ENCODE results near the gene LRRC75A.

The LRRC75A gene

GRCh38 chr17:16511593-16511992 is 19.6 kb upstream of the LRRC75A start:
- in situ Hi-C loops (cut with MboI; ENCODE audit: low sequenced_read_pairs), result loop anchor here (25.0 kb wide), 1 partner anchor 449 kb away; no protein-coding TSS in a partner anchor

GRCh38 chr17:16507918-16508533 is 16.0 kb upstream of the LRRC75A start:
- in situ Hi-C loops (cut with MboI; ENCODE audit: low sequenced_read_pairs), result loop anchor here (25.0 kb wide), 1 partner anchor 446 kb away; no protein-coding TSS in a partner anchor
- DNase-seq (ENCODE audit: low spot score in 2 of 2), result no peak
- Histone ChIP-seq H3K27me3 (ENCODE audit: low read depth) (no peaks in the 10 kb centered on the region), H3K4me3 (no peak overlapping the region), H3K9me3 (no peaks in the 10 kb centered on the region), H3K36me3 (replicated peaks) (no peaks in the 10 kb centered on the region), H3K4me1 (no peaks in the 10 kb centered on the region)

More at GRCh38 chr17:16511593-16511992, 19.6 kb upstream of the LRRC75A start:
- H3K9me3 ChIP-seq, result no peaks in the 10 kb centered on the region
- no peaks in the 10 kb centered on the region for H3K36me3 ChIP-seq (replicated peaks)
- peaks cover 6% of the 10 kb centered on the region for H3K27me3 ChIP-seq (ENCODE audit: low read depth)
- H3K4me3 ChIP-seq, result no peak overlapping the region
- H3K4me1 ChIP-seq, result no peaks in the 10 kb centered on the region
- DNase-seq (ENCODE audit: low spot score in 2 of 2), result no peak

DNA sequence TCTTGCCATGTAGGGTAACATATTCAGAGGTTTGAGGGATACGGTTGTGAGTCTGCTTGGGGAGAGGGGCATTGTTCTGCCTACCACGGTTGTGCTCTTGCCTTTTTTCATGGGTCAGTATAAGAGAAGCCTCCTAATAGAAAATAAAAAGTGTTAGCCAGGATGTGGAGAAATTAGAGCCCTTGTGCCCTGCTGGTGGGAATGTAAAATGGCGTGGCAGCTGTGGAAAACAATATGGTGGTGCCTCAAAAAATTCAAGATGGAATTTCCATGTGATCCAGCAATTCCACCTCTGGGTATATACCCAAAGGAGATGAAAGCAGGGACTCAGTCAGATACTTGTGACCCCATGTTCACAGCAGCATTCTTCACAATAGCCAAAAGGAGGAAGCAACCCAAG is 14.2 kb upstream of the LRRC75A start:
- in situ Hi-C loops (cut with MboI; ENCODE audit: low sequenced_read_pairs), result loop anchor here (25.0 kb wide), 1 partner anchor 444 kb away; no protein-coding TSS in a partner anchor
- H3K36me3 ChIP-seq (replicated peaks), result no peaks in the 10 kb centered on the region
- DNase-seq (ENCODE audit: low spot score in 2 of 2), result no peak
- H3K9me3 ChIP-seq, result no peaks in the 10 kb centered on the region
- H3K4me1 ChIP-seq, result no peaks in the 10 kb centered on the region
- no peaks in the 10 kb centered on the region for H3K27me3 ChIP-seq (ENCODE audit: low read depth)
- H3K4me3 ChIP-seq, result no peak overlapping the region

DNA sequence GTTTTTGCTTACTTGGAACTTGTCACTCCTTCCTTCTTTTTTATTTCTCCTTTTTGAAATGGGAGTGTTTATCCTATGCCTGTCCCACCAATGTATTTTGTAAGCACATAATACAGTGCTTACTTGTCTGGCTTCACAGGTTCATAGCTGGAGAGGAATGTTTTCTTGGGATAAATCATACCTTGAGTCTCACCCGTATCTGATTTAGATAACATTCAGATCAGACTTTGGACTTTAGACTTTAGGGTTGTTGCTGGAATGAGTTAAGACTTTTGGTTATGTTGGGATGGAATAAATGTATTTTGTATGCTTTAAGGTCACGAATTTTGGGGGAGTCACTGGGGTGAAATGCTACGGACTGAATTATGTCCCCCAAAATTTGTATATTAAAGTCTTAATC is 13.0 kb upstream of the LRRC75A start:
- no peak for DNase-seq (ENCODE audit: low spot score in 2 of 2)
- Histone ChIP-seq H3K9me3 (no peaks in the 10 kb centered on the region), H3K4me1 (no peaks in the 10 kb centered on the region), H3K4me3 (no peak overlapping the region), H3K36me3 (replicated peaks) (no peaks in the 10 kb centered on the region), H3K27me3 (ENCODE audit: low read depth) (no peaks in the 10 kb centered on the region)
- in situ Hi-C loops (cut with MboI; ENCODE audit: low sequenced_read_pairs), result loop anchor here (25.0 kb wide), 1 partner anchor 443 kb away; no protein-coding TSS in a partner anchor

GRCh38 chr17:16496820-16497489 is 5.0 kb upstream of the LRRC75A start:
- in situ Hi-C loops (cut with MboI; ENCODE audit: low sequenced_read_pairs), result no loop called here

GRCh38 chr17:16495980-16496819 is 4.2 kb upstream of the LRRC75A start:
- H3K36me3 ChIP-seq (replicated peaks), result no peaks in the 10 kb centered on the region
- in situ Hi-C loops (cut with MboI; ENCODE audit: low sequenced_read_pairs), result no loop called here
- H3K4me1 ChIP-seq, result peaks cover 3% of the 10 kb centered on the region; the same call in 1 of the 2 replicates
- H3K9me3 ChIP-seq, result no peaks in the 10 kb centered on the region
- DNase-seq (ENCODE audit: low spot score in 2 of 2), result no peak
- peaks cover 3% of the 10 kb centered on the region; the same call in 1 of the 2 replicates for H3K27me3 ChIP-seq (ENCODE audit: low read depth)
- H3K4me3 ChIP-seq, result no peak overlapping the region

More at GRCh38 chr17:16496820-16497489, 5.0 kb upstream of the LRRC75A start:
- H3K9me3 ChIP-seq, result no peaks in the 10 kb centered on the region
- peaks cover 3% of the 10 kb centered on the region; the same call in 1 of the 2 replicates for H3K27me3 ChIP-seq (ENCODE audit: low read depth)
- no peaks in the 10 kb centered on the region for H3K36me3 ChIP-seq (replicated peaks)
- H3K4me1 ChIP-seq, result peaks cover 3% of the 10 kb centered on the region; the same call in 1 of the 2 replicates
- no peak overlapping the region for H3K4me3 ChIP-seq
- no peak for DNase-seq (ENCODE audit: low spot score in 2 of 2)

- Histone ChIP-seq H3K36me3 (replicated peaks) (no peaks in the 10 kb centered on the region), H3K9me3 (no peaks in the 10 kb centered on the region), H3K27me3 (ENCODE audit: low read depth) (peaks cover 6% of the 10 kb centered on the region; the same call in 1 of the 2 replicates), H3K4me1 (peaks cover 7% of the 10 kb centered on the region; the same call in 1 of the 2 replicates), H3K4me3 (no peak overlapping the region)
- in situ Hi-C loops (cut with MboI; ENCODE audit: low sequenced_read_pairs), result no loop called here
- DNase-seq (ENCODE audit: low spot score in 2 of 2), result no peak
These were observed 3.6 kb upstream of the LRRC75A start for GRCh38 chr17:16495561-16495960.

GRCh38 chr17:16494059-16494458 is 2.1 kb upstream of the LRRC75A start:
- H3K9me3 ChIP-seq, result no peaks in the 10 kb centered on the region
- H3K27me3 ChIP-seq (ENCODE audit: low read depth), result peaks cover 6% of the 10 kb centered on the region; the same call in 1 of the 2 replicates
- H3K36me3 ChIP-seq (replicated peaks), result no peaks in the 10 kb centered on the region
- DNase-seq (ENCODE audit: low spot score in 2 of 2), result no peak
- in situ Hi-C loops (cut with MboI; ENCODE audit: low sequenced_read_pairs), result no loop called here
- H3K4me3 ChIP-seq, result no peak overlapping the region
- peaks cover 7% of the 10 kb centered on the region; the same call in 1 of the 2 replicates for H3K4me1 ChIP-seq

- H3K4me3 ChIP-seq, result no peak overlapping the region
- peaks cover 7% of the 10 kb centered on the region; the same call in 1 of the 2 replicates for H3K4me1 ChIP-seq
- in situ Hi-C loops (cut with MboI; ENCODE audit: low sequenced_read_pairs), result no loop called here
- DNase-seq (ENCODE audit: low spot score in 2 of 2), result no peak
- no peaks in the 10 kb centered on the region for H3K9me3 ChIP-seq
- H3K36me3 ChIP-seq (replicated peaks), result no peaks in the 10 kb centered on the region
- H3K27me3 ChIP-seq (ENCODE audit: low read depth), result peaks cover 4% of the 10 kb centered on the region; the same call in 1 of the 2 replicates
These were observed 1.6 kb upstream of the LRRC75A start for GRCh38 chr17:16493531-16494046.

GRCh38 chr17:16492613-16493530 is 879 bp upstream of the LRRC75A start:
- H3K27me3 ChIP-seq (ENCODE audit: low read depth), result 0 out of 2 replicates have a peak, but pooled peaks cover 3% of the 10 kb centered on the region
- DNase-seq (ENCODE audit: low spot score in 2 of 2), result no peak
- no peaks in the 10 kb centered on the region for H3K36me3 ChIP-seq (replicated peaks)
- peak overlapping the region; percentile 22; the same call in 1 of the 2 replicates for H3K4me3 ChIP-seq
- peaks cover 7% of the 10 kb centered on the region; the same call in 1 of the 2 replicates for H3K4me1 ChIP-seq
- in situ Hi-C loops (cut with MboI; ENCODE audit: low sequenced_read_pairs), result no loop called here
- H3K9me3 ChIP-seq, result no peaks in the 10 kb centered on the region

- 0 out of 2 replicates have a peak, but pooled peaks cover 3% of the 10 kb centered on the region for H3K27me3 ChIP-seq (ENCODE audit: low read depth)
- in situ Hi-C loops (cut with MboI; ENCODE audit: low sequenced_read_pairs), result no loop called here
- H3K4me3 ChIP-seq, result peak overlapping the region; percentile 29
- no peaks in the 10 kb centered on the region for H3K9me3 ChIP-seq
- no peaks in the 10 kb centered on the region for H3K36me3 ChIP-seq (replicated peaks)
- DNase-seq (ENCODE audit: low spot score in 2 of 2), result peak in 1 of 2 experiments; percentile 56
- H3K4me1 ChIP-seq, result peaks cover 11% of the 10 kb centered on the region
These were observed 776 bp downstream of the LRRC75A start for GRCh38 chr17:16491131-16491702.

DNA sequence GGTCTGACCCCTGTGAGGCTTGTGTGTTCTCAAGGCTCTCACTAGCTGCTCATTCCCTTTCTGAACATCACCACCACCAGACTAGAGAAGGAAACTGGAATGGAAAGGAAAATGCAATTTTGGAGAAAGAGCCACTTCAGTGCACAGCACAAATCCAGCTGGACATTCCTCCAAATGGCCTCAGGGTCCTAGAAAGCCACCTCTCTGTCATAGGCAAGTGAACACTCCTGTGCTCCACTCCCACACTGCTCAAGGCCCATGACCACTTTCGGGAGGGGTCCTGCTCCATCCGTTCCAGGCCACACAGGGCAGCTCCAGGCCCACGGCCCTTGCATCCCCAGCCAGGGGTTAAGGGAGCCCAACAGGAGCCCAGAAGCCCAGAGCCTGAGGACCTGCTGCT is 2.6 kb downstream of the LRRC75A start:
- DNase-seq (ENCODE audit: low spot score in 2 of 2), result no peak
- Histone ChIP-seq H3K4me1 (peaks cover 11% of the 10 kb centered on the region), H3K27me3 (ENCODE audit: low read depth) (0 out of 2 replicates have a peak, but pooled peaks cover 3% of the 10 kb centered on the region), H3K9me3 (no peaks in the 10 kb centered on the region), H3K4me3 (no peak overlapping the region), H3K36me3 (replicated peaks) (no peaks in the 10 kb centered on the region)
- in situ Hi-C loops (cut with MboI; ENCODE audit: low sequenced_read_pairs), result no loop called here
